HG02623 (cell line): Measurements from ENCODE around the gene CDC20.
"Not testable (repeated sequence)": the region's sequence is repeated elsewhere in the genome, so short reads cannot be mapped to it uniquely, and the experiment has no call there.

Experiments used
- ATAC-seq: cut with Tn5 transposase; IDR thresholded peaks from one replicate; pipeline ENCODE4 v1.9.1; 2021; ENCODE audit warnings: moderate library complexity; ENCODE audit not compliant: unreplicated experiment

The CDC20 gene

DNA sequence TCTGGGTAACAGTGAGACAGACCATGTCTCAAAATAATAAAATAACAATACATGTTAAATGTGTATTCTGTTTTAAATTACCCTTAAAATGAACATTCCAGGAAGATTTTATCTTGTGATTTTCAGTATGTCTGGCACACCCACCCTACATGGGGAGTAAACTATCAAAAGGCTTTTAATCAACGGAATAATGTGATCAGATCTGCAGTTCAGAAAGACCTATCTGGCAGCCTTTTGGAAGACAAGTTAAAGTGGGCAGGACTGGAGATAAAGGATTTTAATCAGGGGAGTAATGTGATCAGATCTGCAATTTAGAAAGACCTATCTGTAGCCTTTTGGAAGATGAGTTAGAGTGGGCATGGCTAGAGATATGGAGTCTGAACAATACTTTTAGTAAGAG lies 20.7 kb downstream of the CDC20 start:
- ATAC-seq = no peak

DNA sequence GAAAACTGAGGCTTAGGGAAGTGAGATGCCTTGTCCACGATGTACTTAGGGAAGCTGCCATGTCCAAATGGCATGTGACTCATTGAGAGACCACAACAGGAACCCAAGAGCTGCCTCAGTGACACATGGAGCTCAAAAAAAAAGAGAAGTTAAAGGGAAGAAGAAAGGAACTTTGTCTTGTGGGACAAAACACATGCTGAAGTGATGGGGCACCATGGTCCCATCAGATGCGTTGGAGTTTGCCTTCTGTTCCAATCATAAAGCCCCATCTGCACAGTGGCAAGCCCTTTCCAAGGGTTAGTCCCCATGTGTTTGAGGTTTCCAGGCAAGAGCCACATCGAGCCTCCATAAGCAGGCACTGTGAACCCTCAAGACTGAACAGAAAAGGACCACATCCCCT lies 22.8 kb downstream of the CDC20 start:
- ATAC-seq = no peak

DNA sequence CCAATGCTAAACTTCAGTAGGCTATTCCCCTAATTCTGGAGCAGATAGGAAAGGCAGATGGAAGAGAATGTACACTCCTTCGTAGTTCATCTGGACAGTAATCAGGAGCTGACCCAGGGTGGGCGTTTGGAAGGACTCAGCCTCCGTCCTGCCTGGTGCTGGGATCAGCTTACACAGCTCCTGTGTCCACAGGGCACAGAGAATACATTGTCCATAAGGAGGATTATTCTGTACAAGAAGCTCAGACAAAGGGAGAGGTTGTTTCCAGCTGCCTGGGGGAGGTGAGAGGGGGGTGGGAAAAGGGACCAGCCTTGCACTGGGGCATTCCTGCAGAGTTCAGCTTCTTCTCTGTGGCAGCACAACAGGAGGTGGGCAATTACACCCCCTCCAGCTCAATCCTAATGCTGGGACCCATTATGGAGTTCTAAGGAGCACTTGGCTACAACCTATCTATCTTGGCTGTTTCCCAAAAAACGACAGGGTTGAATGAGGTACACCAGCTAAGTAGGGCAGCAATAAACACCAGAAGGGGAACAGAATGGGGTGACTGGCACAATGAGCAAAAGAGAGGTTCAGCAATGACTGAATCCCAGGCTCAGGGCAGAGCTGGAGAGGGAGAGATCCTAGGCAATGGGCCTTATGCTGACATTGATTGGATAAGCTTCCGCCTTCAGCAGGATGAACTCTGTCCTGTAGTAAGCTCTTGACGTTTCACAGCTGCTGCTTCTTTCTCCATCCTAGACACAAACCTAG lies 23.4 kb downstream of the CDC20 start:
- ATAC-seq = no peak

DNA sequence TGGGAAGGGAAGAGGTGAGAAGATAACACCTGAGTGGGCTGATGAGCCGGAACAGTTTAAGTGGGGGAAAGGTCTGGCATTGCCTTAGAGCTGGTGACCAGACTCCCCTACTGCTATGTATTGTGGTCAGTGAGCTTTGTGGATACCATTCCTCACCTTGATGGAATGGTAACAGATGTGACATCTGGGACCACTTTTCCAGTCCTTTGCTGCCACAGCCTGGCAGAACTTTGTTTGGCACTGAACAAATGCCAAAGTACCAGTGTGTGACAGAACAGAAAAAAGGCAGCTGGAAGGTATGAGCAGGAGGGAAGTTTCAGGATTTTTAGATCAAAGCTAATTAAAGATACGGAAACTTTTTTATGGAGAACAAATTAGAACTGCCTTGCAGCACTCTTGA lies 24.7 kb downstream of the CDC20 start:
- no peak for ATAC-seq

DNA sequence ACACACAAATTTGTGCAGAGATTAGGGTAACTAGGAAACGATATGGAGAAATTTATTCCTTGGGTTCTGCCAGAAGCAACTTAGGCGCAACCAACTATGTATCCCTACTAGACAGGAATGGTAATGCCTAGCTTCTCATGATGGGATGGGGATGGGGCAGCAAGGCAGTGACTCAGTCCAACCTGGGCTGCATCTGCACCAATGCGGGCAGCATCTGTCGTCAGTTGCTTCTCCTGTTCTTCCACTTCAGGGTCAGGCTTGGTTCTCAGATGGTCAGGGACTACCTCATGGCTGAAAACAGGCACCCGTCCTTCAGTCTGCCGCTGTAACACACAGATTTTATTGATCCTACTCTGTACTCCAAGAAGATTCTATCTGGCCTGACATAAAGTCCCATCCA lies 27.9 kb downstream of the CDC20 start:
- no peak for ATAC-seq

DNA sequence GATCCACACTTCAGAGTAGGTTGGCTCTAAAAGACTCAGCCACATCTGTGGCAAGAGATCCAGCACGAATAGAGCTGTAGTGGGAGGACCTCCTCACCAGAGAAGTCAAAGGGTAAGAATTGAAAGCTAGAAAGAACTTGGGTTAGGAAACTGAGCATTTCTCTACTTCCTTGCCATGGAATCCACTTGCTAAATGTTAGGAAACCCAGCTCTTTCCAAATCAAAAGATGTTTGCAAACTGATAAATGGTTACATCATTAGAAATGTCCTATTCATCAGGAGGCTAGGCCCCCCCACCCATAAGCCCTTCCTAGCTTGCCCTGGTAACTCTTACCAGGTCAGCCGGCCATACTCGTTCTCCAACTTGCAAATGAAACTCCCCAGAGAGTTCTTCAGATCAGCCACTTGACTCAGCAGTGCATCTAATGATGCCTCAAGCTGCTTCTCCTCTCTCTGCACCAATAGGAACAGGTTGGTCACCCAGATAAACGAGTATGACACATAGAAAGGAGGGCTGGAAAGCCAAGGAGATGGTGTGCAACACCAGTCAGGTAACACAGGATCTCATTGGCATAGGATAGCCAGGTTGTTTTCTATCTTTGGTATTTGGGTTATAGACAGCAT lies 29.3 kb downstream of the CDC20 start:
- no peak for ATAC-seq

DNA sequence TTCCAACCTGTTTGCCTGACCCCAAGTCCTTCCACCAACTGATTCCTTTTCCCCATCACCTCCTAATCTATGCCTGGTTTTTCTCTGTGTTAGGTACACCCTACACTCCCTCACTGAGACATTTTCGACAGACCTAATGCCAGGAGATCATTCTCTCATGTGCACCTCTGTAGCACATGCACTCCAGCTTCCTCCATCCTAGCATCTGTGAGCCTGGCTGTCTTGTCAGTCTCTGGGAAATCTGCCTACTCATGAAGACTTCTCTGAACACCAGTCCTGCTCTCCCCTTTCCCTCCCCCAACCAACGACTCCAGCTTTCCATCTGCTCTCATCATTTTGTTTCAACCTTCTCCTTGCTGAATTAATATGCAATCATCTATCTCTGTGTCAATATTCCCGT lies 29.8 kb downstream of the CDC20 start:
- no peak for ATAC-seq

DNA sequence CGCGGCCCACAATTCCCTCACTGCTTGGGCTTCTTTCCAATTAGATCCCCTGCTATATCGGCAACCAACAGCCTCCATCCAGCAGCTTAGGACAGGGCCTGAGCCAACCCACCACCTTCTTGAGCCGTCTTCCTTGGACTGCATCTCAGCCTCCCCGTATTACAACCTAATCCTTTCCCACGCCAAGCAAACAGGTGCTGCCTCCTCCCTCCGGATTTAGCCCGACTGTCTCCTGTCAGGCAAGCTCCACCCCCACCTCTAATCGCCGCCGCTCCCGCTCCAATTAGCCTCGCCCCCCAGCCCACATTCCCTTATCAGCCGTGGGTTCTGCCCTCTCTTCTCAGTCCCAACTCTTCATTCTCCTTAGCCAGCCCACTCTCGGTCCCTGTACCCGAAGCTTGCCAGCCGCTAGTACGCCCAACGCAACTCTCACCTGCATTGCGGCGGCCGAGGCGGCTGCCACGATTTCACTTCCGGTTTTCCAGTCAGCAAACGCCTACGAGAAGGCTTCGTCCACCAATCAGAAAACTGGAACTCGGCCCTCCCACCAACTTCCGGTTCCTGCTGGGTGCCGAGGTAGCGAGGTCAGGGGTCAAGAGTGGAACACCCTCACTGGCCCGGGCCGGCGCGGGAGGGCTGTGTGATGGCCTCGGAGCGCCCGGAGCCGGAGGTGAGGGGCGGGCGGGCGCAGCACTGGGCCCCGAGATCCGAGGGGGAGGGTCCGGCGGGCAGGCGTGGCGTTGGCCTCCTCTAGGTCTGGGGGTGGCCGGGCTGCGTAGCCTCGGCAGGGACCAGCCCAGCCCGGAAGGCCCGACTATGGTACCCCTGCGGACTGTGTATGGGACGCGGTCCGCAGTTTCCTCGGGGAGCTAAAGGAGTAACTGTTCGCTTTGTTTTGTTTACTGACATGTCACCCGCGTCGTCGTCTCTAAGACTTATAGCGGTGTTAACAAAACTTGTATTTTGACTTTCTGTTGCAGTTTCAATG lies 30.8 kb downstream of the CDC20 start, which contains the start of the genes MED8 and SZT2:
Gene MED8 (minus strand): TSS at position 475 of the 988 bp plus-strand sequence. CDS start 36 bp downstream, at position 439.
Gene SZT2 (plus strand): TSS at position 574 of the 988 bp plus-strand sequence. CDS start 70 bp downstream, at position 644.
- ATAC-seq = peak; percentile 89

DNA sequence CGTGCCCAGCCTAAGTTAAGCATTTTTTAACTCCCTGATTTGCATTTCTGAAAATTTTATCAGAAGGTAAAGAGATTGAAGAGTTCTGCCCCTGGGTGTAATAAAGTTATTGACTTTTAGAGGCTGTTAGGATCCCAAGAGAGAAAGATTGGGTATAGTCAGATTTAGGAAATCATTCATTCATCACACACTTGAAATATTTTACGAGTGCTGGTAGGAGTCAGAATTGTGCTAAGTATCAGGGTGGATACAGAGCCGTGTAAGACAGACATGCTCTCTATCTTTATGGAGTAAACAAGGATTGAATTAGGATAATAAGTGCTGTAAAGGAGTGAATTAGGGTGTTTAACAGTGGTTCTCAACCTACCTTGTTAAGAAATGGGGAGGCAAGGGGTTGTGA lies 33.9 kb downstream of the CDC20 start:
- no peak for ATAC-seq

DNA sequence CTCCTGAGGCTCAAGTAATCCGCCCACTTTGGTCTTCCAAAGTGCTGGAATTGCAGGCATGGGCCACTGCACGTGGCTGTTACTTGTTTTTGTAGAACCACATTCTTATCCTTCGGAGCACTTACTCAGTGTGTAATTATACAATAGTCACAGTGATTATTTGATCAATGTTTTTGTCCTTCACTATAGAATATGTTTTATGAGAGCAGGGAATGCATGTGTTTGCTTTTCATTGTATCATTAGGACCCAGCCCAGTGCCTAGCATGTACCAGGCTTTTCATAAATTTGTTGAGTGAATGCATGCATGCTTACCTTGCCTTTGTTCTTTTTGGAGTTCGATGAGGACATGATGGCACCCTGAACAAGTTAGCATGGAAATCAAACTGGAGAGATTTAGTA lies 36.7 kb downstream of the CDC20 start:
- ATAC-seq = no peak

DNA sequence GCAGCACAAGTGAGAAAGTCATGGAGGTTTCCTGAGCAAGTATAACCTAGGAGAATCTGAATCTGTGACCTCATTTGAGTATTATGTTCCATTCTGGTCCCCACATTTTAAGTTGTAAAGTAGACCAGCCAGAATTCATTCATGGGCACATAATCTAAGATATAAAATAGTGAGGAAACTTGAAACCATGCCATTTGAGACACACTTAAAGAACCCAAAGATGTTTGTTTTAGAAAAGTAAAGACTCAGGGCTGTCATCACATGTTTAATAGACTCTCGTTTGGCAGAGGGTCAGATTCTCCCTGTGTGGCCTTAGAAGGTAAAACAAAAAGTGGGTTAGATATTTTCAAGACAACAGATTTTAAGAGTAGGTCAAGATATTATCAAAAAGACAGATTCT lies 37.3 kb downstream of the CDC20 start:
- no peak for ATAC-seq

DNA sequence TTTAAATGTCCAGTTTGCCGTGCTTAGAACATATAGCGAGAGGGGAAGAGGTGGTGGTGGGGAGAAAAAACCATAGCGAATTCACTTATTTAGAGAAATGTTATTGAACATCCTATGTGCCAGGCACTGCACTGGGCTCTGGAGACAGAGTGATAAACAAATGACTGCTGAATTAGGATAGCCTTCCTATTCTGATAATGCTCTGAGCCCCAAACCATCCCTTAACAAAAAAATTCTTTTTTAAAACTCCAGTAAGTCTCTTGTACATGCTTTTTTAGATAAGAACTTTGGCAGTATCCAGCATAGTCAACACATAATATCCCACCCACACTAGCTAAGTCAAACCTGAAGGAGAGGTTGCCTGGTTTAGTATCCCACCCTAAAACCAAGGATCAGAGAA lies 39.4 kb downstream of the CDC20 start:
- ATAC-seq = no peak

DNA sequence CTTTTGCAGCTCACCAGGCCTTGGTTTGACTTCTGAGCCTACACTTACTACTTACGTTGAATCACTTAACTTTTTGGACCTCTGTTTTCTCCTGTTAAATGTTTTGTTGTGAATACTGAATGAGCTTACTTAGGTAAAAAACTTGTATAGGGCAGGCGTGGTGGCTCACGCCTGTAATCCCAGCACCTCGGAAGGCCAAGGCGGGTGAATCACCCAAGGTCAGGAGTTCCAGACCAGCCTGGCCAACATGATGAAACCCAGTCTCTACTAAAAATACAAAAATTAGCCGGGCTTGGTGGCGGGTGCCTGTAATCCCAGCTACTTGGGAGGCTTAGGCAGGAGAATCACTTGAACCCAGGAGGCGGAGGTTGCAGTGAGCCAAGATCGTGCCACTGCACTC lies 41.7 kb downstream of the CDC20 start:
- not testable (repeated sequence) for ATAC-seq

DNA sequence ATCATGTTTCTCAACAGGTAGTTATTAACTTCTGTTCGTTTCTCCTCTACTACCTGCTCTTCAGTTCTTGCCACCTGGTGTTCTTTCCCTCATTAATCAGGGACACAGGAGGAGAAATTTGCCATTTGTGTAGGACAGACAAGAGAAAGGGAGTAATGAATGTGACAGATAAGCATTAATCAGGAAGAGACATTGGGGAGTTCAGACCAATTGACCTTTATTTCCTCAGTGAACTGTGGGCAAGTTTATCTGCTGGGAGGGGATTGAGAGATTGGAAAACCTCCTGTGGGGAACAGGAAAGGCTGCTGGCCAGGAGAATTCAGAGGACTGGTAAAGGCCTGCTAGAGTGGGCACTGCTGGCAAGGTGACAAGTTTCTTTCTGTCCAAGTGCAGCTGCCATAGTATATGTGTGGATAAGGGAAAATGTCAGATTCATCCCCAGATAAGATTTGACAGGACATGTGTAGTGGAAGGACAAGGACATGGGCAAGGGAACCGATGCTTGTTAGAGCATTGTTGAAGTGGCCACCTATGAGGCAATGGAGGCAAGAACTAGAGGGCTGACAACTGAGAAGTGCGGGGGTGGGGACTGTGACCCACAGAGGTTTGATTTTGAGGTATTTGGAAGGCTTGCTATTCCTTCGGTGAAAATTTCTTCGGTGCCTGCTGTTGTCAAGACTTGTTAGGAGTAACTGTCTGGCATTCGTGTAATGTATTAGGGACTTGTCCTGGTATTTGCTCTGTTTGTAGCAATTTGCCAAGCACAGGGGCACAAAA lies 43.5 kb downstream of the CDC20 start:
- no peak for ATAC-seq

DNA sequence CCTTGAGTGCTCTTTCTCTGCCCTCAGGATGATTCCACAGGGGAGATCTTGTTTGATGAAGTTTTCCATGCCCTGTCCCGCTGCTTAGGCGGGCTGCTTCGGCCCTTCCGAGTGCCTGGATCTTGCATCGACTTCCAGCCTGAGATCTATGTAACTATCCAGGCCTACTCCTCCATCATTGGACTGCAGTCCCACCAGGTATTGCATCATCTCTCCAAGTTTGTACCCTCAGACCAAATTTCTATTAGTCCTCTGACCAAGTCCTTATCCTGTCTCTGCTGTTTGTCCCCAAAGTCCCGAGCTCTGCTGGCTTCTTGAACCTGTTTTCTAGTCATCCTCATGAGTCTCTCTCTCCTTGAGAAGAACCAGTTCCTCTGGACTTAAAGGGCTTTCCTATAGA lies 45.6 kb downstream of the CDC20 start:
- ATAC-seq = no peak

DNA sequence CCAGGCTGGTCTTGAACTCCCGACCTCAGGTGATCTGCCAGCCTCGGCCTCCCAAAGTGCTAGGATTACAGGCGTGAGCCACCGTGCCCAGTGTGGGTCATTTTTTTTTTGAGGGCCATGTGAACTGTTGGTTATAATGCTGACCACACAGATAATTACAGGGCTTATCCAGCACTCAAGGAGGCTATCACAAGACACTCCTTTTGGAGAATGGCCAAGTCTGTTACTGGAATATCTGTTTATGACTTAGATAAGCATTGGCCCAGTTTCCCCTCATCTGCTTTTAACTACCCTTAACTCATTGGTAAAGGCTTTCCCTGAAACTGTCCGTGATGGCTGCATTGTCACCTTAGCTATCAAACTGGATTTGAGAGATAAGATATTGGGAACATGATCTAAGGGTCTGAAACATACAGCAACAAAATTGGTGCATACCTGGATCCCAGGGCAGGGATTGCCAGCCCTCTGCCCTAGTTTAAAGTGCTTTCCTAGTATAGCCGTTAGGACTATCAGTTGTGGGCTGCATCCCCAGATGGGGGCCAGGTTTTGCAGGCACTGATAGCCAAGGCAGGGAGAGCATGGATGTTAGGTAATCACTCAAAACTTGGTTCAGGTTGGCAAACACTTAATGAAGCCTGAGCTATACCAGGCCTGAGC lies 46.6 kb downstream of the CDC20 start:
- no peak for ATAC-seq

DNA sequence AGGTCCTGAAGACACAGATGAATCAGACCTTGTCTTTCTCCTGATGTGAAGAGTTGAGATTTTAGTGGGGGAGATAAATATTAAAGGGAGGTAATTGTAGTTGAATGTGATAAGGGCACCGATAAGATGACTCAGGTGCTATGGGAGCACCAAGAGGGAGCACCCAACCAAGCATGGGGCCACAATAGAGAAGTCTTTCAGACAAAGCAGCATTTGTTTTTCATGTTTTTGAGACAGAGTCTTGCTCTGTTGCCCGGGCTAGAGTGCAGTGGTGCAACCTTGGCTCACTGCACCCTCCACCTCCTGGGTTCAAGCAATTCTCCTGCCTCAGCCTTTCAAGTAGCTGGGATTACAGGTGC lies 47.1 kb downstream of the CDC20 start:
- no peak for ATAC-seq

DNA sequence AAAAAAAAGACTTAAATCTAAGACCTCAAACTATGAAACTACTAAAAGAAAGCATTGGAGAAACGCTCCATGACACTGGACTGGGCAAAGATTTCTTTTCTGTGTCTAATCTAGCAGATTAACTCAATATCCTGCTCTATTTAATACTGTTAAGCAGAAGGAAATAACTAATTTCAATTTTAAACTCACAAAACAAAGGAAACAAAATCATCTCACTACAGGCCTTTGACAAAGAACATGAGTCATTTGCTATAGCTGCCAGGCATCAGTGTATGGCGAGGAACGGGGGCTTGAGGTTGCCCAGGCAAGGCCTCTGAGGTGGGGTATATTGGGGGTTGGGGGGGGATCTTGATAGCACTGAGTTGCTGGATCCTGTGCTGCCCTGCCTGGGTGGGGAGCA lies 51.8 kb downstream of the CDC20 start:
- no peak for ATAC-seq
